H4 (cell line): Measurements from ENCODE around the gene ANKS3. TPM values are rescaled to one million over a fixed set of nuclear protein-coding genes. Genes with fewer than 3 reads are reported as not detected.

Experiments used
- DNase-seq: peaks from one replicate; pipeline ENCODE4 v3.0.0-alpha.2; 2015; ENCODE audit warnings: low spot score
- total RNA-seq: library from RNA; depleted of rRNA; stranded (reverse); fragments of >200 nt; shearing (Covaris generic); gene quantifications from 2 replicates; pipeline ENCODE4 v1.2.3, GENCODE V29; 2014

The ANKS3 gene
- total RNA-seq, 1 experiment from 2014 or later = 6.0 TPM

DNA sequence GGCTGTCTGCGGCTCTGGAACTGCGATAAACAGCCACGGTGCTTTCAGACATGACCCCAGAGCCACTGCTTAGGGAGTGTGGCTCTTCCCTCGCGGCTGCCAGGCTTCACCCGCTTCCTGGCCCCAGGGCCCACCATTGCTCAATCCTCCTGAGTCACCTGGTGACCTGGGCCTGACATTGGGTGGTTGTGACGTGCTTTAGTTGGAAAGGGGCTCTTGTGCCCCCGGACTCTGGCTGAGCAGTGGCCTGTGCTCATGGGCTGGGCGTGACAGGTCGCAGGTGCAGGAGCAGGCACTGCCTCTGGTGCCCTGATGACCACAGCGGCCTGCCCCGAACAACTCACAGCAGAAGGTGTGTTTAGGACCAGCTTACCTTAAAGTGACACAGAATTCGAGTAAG is 49.3 kb downstream of the ANKS3 start:
- DNase-seq = no peak

DNA sequence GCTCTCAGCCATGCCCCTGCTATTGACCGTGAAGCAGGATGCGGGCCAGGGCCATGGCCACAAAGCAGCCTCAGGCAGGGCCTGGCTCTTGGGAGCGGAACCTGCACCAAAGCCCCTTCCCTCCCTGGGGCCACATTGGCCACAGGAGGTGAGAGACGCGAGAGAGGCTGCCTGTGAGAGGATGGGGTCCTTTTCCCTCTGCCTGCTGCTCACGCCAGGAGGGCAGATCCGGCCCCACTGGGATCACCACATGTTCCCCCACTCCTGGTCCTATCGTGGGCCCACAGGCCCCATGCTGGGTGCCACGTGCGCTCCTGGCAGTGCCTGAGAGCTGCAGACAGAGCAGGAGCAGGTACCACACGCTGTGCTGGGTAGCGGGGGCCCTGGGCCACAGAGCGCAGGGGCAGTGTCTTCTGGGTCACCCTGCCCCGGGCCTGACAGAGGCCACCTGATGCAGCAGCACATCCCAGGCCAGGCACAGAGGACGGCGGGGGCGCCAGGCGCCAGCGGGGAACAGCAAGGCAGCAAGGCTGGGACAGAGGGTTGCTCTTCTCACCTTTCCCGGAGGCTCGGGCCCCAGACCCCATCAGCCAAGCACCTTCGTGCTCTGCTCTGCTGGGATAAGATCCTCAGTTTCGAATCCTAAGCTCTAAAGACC is 49.9 kb downstream of the ANKS3 start:
- DNase-seq = no peak

DNA sequence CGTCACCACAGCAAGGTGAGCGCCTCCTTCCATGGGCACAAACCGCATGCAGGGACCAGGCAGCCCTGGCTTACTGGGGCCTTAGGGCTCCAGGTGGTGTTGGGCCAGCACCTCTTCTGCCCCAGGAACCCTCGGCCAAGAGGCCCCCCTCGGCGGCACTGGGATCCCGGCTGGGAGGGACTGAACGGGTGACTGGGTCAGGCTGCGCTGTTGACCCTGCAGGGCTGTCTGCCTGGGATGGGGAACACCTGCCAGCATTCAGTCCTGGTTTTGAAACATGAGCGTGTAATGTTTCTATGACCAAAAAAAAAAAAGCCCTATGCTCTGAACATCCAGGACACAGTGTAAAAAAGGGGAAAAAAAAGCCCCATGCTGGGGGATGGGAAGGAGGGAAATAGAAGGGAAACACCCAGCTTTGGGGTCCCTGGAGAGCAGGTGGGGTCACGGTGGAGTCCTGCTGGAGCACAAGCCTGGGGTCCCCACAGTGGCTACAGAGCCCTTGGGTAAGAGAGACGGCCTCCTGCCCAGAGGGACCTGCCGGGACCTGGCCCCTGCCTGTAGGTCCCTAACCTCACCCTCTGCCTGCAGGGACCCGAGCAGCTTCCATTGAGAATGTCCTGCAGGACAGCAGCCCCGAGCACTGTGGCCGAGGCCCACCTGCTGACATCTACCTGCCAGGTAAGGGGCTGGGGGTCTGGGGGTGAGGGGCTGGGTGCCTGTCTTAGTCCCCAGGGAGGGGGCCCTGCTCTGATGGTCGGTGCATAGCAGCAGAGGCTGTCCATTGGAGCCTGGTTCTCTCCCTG is 50.6 kb downstream of the ANKS3 start:
- no peak for DNase-seq

GRCh38 chr16:4682616-4683254 is 51.3 kb downstream of the ANKS3 start:
- DNase-seq = no peak

- no peak for DNase-seq
Observed at GRCh38 chr16:4682084-4682591, 51.9 kb downstream of the ANKS3 start.

DNA sequence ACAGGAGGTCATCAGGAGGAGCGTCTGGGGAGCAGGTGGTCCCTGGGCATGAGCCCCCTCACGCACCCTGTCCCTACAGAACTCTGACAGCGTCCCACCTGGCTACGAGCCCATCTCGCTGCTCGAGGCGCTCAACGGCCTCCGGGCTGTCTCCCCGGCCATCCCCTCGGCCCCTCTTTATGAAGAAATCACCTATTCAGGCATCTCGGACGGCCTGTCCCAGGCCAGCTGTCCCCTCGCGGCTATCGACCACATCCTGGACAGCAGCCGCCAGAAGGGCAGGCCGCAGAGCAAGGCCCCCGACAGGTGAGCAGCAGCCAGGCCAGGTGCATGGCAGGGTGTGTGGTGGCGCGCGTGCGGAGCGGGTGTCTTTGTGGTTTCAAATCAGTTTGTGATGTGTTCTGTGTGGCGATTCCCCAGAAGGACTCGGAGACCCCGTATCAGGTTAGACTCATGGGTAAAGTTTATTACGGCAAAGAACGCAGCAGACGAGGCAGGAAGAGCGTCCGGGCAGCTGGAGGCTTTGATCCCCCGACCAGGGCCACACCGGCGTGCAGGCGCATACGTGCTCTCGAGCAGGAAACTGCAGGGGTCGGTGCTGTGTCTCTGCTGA is 52.5 kb downstream of the ANKS3 start:
- DNase-seq = no peak

DNA sequence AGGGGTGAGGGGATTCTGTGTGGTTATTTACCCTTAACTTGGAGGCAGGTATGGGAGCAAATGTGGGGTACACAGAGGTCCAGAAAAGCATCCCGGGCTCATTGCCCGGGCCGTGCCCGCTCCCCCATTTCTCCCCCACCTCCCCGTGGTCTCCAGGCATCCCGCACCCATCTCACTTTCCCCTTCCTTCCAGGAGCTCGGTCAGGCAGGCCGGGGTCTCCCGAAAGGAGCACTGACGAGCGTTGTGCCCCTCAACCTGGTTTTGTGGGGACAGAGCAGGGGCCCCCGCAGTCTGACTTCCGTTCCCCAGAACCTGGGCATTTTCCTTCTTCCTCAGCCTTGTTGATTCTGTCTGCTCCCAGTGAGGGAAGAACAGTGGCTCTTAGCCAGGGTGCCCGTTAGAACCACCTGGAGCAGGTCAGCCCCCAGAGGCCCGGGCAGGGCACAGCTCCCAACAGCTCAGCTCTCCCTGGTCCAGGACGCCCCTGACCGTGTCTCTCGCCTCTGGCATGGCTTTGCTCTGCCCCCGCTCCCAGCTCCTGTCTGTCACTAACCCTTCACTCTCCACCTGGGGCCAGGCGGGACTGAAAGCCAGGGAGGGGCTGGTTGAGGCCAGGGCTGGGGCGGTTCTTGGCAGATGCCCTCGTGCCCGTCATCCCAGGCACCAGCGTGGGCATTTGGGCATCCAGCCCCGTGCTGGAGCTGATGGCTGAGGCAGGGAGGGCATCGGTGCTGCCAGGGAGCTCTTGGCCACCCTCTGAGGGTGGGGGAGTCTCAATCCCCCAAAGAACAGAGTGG is 53.2 kb downstream of the ANKS3 start:
- no peak for DNase-seq

DNA sequence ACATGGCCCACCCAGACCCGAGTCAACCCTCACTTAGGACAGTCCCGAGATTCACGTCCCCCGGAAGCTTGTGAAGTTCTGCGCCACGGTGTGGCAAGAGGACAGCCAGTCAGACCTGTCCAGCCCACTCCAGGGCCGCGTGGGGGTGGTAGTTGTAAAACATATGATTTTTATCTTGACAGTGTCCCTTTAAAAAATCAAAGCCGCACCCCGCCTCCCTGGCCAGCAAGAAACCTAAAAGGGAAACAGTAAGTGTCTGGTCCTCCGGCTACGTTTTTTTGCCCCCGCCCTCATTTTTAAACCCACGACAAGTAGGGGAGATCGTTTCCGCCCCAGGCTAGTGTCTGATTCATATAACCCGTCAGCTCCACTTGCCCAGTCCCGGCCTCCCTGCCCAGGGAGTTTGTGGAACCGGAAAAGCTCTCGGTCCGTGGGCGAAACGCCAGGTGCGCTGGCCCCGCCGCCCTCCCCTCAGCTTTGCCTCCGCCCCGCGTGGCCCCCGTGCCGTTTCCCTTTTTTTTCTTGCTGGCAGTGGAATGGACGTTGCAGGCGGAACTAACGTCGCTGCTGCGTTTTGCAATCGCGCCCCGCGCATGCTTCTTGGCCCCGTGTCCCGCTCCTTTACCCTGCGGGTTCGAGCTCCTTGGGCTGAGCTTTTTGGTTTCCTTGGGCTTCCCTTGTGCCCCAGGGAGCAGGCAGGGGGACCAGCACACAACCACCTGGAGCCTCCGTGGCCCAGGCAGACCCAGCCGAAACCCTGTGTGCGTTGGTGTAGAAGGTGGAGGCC is 54.0 kb downstream of the ANKS3 start:
- no peak for DNase-seq

GRCh38 chr16:4679156-4679849 is 54.8 kb downstream of the ANKS3 start:
- DNase-seq = no peak

DNA sequence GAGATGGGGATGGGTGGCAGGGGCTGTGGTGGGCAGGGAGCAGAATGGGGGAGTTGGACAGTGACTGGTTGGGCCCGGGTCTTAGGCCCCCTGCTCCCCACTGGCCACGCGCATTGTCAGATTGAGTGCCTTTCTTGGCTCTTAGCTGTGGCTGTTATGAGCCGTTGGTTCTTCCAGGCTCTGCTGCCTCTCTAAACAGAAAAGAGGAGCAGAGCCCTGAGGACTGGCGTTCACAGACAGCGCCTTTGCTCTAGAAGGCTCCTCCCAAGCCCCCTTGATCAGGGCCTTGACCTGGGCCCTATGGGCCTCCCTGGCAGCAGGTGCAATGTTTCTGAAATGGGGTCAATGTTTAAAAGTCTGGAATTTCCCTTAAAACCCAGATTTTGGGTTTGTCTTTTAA is 55.5 kb downstream of the ANKS3 start:
- no peak for DNase-seq

DNA sequence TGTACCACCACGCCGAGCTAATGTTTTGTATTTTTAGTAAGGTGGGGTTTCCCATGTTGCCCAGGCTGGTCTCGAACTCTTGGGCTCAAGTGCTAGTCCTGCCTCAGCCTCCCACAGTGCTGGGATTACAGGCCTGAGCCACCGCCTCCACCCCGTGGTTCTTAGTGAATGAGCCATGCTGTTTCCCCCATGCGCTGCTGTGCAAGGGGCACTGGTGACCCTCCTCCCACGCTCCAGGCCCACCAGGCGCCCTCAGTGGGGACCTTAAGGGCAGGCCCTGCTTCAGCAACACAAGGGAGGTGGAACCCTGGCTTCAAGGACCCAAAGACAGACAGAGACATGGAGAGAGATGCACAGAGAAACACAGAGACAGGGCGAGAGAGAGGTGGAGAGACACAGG is 56.1 kb downstream of the ANKS3 start:
- no peak for DNase-seq

GRCh38 chr16:4677390-4677789 is 56.7 kb downstream of the ANKS3 start:
- no peak for DNase-seq

DNA sequence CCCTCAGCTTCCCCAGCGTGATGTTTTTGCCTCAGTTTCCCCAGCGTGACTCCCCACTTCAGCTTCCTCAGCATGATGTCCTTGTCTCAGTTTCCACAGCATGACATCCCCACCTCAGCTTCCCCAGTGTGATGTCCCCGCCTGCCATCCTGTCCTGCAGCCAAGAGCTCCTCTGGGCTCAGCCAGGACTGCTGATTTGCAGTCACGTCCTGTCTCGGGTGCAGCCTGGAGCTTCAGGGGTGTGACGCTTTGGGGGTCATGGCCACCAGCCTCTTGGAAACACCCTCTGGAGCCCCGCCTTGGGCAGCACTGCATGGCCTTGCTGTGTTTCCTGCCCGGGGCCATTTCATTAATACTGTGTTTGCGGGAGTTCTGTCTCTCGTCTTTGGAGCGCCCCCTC is 57.2 kb downstream of the ANKS3 start:
- DNase-seq = no peak

- DNase-seq = no peak
Observed at GRCh38 chr16:4675864-4676786, 57.9 kb downstream of the ANKS3 start.

DNA sequence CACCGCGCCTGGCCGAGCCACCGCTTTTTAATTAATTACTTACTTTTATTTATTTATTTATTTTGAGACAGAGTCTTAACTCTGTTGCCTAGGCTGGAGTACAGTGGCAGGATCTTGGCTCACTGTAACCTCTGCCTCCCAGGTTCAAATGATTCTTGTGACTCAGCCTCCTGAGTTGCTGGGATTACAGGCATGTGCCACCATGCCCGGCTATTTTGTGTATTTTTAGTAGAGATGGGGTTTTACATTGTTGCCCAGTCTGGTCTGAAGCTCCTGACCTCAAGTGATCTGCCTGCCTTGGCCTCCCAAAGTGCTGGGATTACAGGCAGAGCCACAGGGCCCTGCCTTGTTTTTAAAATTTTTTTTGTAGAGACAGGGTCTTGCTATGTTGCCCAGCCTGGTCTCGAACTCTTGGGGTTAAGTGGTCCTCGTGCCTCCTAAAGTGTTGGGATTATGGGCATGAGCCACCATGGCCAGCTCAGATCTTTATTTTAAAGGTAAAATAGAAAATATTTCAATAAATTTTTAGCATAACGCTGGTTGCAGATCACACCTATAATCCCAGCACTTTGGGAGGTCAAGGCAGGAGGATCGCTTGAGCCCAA is 59.0 kb downstream of the ANKS3 start:
- no peak for DNase-seq

GRCh38 chr16:4673387-4674046 is 60.6 kb downstream of the ANKS3 start:
- no peak for DNase-seq

DNA sequence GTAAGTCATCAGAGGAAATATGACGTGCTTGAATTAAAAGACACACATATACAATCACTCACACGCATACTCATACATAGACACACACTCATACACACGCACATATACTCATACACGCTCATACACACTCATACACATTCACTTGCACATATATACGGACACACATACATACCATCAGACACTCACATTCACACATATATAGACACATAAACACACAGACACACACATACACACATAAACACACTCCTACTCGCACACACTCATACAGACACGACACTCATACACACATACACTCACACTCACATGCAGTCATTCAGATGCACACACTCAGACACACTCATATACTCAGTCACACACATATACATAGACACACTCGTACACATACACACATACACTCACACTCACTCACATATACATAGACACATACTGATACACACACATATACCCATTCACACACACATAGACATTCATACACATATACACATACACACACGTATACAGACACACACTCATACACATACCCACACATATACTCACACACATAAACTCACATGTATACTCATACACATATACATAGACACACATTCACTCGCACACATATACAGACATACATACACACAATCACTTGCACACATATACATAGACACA is 65.6 kb downstream of the ANKS3 start:
- DNase-seq = no peak
